ENCODE results near the gene MED27. TPM values are rescaled to one million over a fixed set of nuclear protein-coding genes. Genes with fewer than 3 reads are reported as not detected.
"Not testable (repeated sequence)": the region's sequence is repeated elsewhere in the genome, so short reads cannot be mapped to it uniquely, and the experiment has no call there.

The MED27 gene
- total RNA-seq, 2 experiments from 2014 or later: 32.5 TPM

- no peak overlapping the region for H3K4me3 Mint-ChIP-seq
- H3K4me1 Mint-ChIP-seq (ENCODE audit: low read depth): peaks cover 11% of the 10 kb centered on the region
- H3K27me3 Mint-ChIP-seq: no peaks in the 10 kb centered on the region
- peaks cover 13% of the 10 kb centered on the region for H3K9me3 Mint-ChIP-seq
- intact Hi-C loops (cut with micrococcal nuclease): no loop called here
- H3K27ac Mint-ChIP-seq: no peak overlapping the region
- ATAC-seq: no peak
- peaks cover 29% of the 10 kb centered on the region for H3K36me3 Mint-ChIP-seq (ENCODE audit: low read depth)
- TF ChIP-seq, protein P1, sequence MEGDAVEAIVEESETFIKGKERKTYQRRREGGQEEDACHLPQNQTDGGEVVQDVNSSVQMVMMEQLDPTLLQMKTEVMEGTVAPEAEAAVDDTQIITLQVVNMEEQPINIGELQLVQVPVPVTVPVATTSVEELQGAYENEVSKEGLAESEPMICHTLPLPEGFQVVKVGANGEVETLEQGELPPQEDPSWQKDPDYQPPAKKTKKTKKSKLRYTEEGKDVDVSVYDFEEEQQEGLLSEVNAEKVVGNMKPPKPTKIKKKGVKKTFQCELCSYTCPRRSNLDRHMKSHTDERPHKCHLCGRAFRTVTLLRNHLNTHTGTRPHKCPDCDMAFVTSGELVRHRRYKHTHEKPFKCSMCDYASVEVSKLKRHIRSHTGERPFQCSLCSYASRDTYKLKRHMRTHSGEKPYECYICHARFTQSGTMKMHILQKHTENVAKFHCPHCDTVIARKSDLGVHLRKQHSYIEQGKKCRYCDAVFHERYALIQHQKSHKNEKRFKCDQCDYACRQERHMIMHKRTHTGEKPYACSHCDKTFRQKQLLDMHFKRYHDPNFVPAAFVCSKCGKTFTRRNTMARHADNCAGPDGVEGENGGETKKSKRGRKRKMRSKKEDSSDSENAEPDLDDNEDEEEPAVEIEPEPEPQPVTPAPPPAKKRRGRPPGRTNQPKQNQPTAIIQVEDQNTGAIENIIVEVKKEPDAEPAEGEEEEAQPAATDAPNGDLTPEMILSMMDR (IDR thresholded peaks at IDR 0.05): no peak
- ChIA-PET CTCF (no interaction called here), POLR2A (no interaction called here)
- no peak for DNase-seq
These were observed 16.9 kb downstream of the MED27 start for GRCh38 chr9:132062806-132063205.

- peaks cover 13% of the 10 kb centered on the region for H3K9me3 Mint-ChIP-seq
- ATAC-seq: no peak
- peaks cover 31% of the 10 kb centered on the region for H3K36me3 Mint-ChIP-seq (ENCODE audit: low read depth)
- TF ChIP-seq, protein P1 (IDR thresholded peaks at IDR 0.05): no peak
- peaks cover 16% of the 10 kb centered on the region for H3K4me1 Mint-ChIP-seq (ENCODE audit: low read depth)
- no peak overlapping the region for H3K4me3 Mint-ChIP-seq
- H3K27ac Mint-ChIP-seq: no peak overlapping the region
- no peaks in the 10 kb centered on the region for H3K27me3 Mint-ChIP-seq
- intact Hi-C loops (cut with micrococcal nuclease): no loop called here
- CTCF ChIA-PET: no interaction called here
- POLR2A ChIA-PET: interaction anchor here (0.7 kb wide), 1 partner anchor 67 kb away, joined by 3 read pairs; no protein-coding TSS in a partner anchor
- DNase-seq: no peak
These were observed 18.1 kb downstream of the MED27 start for GRCh38 chr9:132061526-132061925.

DNA sequence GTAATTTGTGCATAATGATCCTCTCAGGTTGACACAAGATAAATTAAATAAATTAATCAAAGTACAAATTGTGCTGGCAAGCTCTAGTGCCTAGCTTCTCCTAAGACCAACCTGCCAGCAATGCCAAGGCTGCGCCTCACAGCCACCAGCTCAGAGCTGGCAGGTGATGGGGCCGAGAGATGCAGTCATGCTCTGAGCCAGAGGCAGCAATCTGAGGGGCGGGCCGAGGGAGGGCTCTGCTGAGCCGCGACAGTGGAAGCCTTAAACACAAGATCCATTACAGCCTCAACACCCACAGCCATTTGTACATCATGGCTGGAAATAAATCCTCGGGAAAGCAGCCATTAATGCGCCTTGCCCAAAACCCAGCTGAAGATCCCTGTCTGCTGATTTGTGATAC lies 20.3 kb downstream of the MED27 start:
- ChIA-PET POLR2A (interaction anchor here (1.5 kb wide), 1 partner anchor 21 kb away, joined by 3 read pairs; the partner anchor contains the start of gene MED27), CTCF (no interaction called here)
- ATAC-seq: no peak
- no peak overlapping the region for H3K27ac Mint-ChIP-seq
- intact Hi-C loops (cut with micrococcal nuclease): no loop called here
- H3K36me3 Mint-ChIP-seq (ENCODE audit: low read depth): peaks cover 31% of the 10 kb centered on the region
- H3K9me3 Mint-ChIP-seq: peaks cover 13% of the 10 kb centered on the region
- no peak overlapping the region for H3K4me3 Mint-ChIP-seq
- no peaks in the 10 kb centered on the region for H3K27me3 Mint-ChIP-seq
- TF ChIP-seq, protein P1 (IDR thresholded peaks at IDR 0.05): no peak
- DNase-seq: no peak
- peaks cover 19% of the 10 kb centered on the region for H3K4me1 Mint-ChIP-seq (ENCODE audit: low read depth)

- POLR2A ChIA-PET: not testable (repeated sequence)
These were observed 21.4 kb downstream of the MED27 start for GRCh38 chr9:132058226-132058625.

DNA sequence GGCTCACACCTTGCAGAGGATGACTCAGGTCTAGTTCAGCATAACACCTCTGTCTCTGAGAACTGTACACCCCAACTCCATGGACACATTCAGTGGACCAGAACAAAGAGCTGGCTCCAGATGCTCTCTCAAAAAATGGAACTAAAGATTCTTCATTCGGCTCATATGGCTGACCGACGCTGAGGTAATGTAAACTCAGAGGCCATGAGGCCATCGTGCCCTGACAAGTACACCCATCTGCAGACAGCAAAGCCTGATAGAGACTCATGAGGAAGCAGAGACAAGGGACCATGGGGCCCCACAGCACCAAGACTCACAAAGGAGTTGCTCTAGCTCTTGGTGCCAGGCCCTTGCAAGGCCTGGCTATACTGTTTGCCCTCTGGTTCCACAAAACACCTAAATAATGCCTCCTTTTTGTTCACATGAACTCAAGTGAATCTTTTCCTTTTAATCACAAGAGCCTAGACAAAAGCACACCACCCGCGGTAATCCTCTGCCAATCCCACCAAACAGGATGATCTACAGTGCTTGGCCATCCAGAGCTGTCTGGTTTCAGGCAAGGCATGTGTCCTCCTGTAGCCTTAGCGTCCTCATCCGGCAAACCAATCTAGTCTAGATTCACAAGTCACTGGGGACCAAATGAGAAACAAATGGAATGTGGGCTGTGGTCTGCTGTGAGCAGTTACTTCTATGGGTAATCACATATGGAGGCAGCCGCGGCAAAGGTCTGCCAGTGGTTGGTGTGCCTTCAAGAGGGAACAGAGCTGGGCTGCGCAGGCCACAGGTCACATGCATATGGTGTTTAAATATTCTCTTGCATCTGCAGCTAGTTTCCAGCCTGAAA lies 22.7 kb downstream of the MED27 start:
- CTCF ChIA-PET: no interaction called here
- POLR2A ChIA-PET: no interaction called here
- Mint-ChIP-seq H3K4me3 (no peak overlapping the region), H3K9me3 (peaks cover 13% of the 10 kb centered on the region), H3K36me3 (ENCODE audit: low read depth) (peaks cover 31% of the 10 kb centered on the region), H3K27ac (no peak overlapping the region), H3K27me3 (no peaks in the 10 kb centered on the region), H3K4me1 (ENCODE audit: low read depth) (peaks cover 14% of the 10 kb centered on the region)
- ATAC-seq (no peak), DNase-seq (no peak)
- intact Hi-C loops (cut with micrococcal nuclease): no loop called here
- TF ChIP-seq, protein P1 (IDR thresholded peaks at IDR 0.05): no peak

More at GRCh38 chr9:132058226-132058625, 21.4 kb downstream of the MED27 start:
- intact Hi-C loops (cut with micrococcal nuclease); H3K27ac Mint-ChIP-seq; ATAC-seq; DNase-seq; CTCF ChIA-PET; H3K27me3 Mint-ChIP-seq; H3K4me3 Mint-ChIP-seq: not testable (repeated sequence)
- Mint-ChIP-seq H3K36me3 (ENCODE audit: low read depth) (peaks cover 31% of the 10 kb centered on the region), H3K4me1 (ENCODE audit: low read depth) (peaks cover 19% of the 10 kb centered on the region), H3K9me3 (peaks cover 13% of the 10 kb centered on the region)
